GM23338 (cell line): ENCODE results near the gene ARHGEF28. TPM values are rescaled to one million over a fixed set of nuclear protein-coding genes. Genes with fewer than 3 reads are reported as not detected.

Experiments used
- ATAC-seq: fragments of 200-7000 bp; cut with Tn5 transposase; 3 replicates; pipeline ENCODE4 v1.9.1; 2020
- DNase-seq: peaks from one replicate; pipeline ENCODE4 v3.0.0-alpha.2; 2015; ENCODE audit warnings: low spot score
- H2AFZ ChIP-seq: fragments of 200-600 bp; sonication (generic); 2 replicates; pipeline ENCODE4 v1.8.0; 2016; ENCODE audit warnings: antibody characterized with exemption, mild to moderate bottlenecking, moderate library complexity
- H3F3A ChIP-seq: fragments of 200-600 bp; sonication (generic); replicated peaks from 2 replicates; pipeline ENCODE4 v1.8.0; 2017; ENCODE audit warnings: antibody characterized with exemption, mixed run types, low read depth
- H3K27ac ChIP-seq: fragments of 200-600 bp; sonication (generic); 2 replicates; pipeline ENCODE4 v1.6.1; 2016; ENCODE audit warnings: low read depth
- H3K27me3 ChIP-seq: fragments of 200-600 bp; sonication (generic); 2 replicates; pipeline ENCODE4 v1.8.0; 2016; ENCODE audit warnings: mild to moderate bottlenecking, mixed run types, moderate library complexity; ENCODE audit not compliant: insufficient read depth
- H3K36me3 ChIP-seq: fragments of 200-600 bp; sonication (generic); 2 replicates; pipeline ENCODE4 v1.8.0; 2016; ENCODE audit warnings: mild to moderate bottlenecking; ENCODE audit not compliant: insufficient read depth
- H3K4me1 ChIP-seq: fragments of 200-600 bp; sonication (generic); 2 replicates; pipeline ENCODE4 v1.8.0; 2016; ENCODE audit warnings: mild to moderate bottlenecking, moderate library complexity; ENCODE audit not compliant: insufficient read depth
- H3K4me2 ChIP-seq: fragments of 200-600 bp; sonication (generic); 2 replicates; pipeline ENCODE4 v1.7.1; 2017; ENCODE audit warnings: mixed run types
- H3K4me3 ChIP-seq: fragments of 200-600 bp; sonication (generic); 2 replicates; pipeline ENCODE4 v1.6.1; 2016; ENCODE audit warnings: mixed run types
- H3K79me2 ChIP-seq: fragments of 200-600 bp; sonication (generic); replicated peaks from 2 replicates; pipeline ENCODE4 v1.8.0; 2017; ENCODE audit warnings: mild to moderate bottlenecking; ENCODE audit not compliant: insufficient read depth
- H3K9me2 ChIP-seq: fragments of 200-600 bp; sonication (generic); 2 replicates; pipeline ENCODE4 v1.8.0; 2017; ENCODE audit not compliant: insufficient read depth
- H4K20me1 ChIP-seq: fragments of 200-600 bp; sonication (generic); replicated peaks from 2 replicates; pipeline ENCODE4 v1.8.0; 2017; ENCODE audit warnings: mild to moderate bottlenecking; ENCODE audit not compliant: insufficient read depth
- H3K27ac Mint-ChIP-seq: 2 replicates; pipeline ENCODE4 v1.8.0; 2020; ENCODE audit warnings: inconsistent platforms, mild to moderate bottlenecking, moderate library complexity, mixed read lengths
- H3K27me3 Mint-ChIP-seq: 3 replicates; pipeline ENCODE4 v1.8.0; 2022; ENCODE audit warnings: low read depth, mild to moderate bottlenecking, moderate library complexity, mixed read lengths, inconsistent platforms; ENCODE audit not compliant: insufficient read depth, poor library complexity
- H3K36me3 Mint-ChIP-seq: 3 replicates; pipeline ENCODE4 v1.8.0; 2021; ENCODE audit warnings: low read depth, mild to moderate bottlenecking, inconsistent platforms, moderate library complexity, mixed read lengths
- H3K4me1 Mint-ChIP-seq: 3 replicates; pipeline ENCODE4 v1.8.0; 2020; ENCODE audit warnings: mild to moderate bottlenecking, inconsistent platforms, mixed read lengths
- H3K4me3 Mint-ChIP-seq: 3 replicates; pipeline ENCODE4 v1.8.0; 2021; ENCODE audit warnings: moderate library complexity, mild to moderate bottlenecking, inconsistent platforms, mixed read lengths
- H3K9me3 Mint-ChIP-seq: 3 replicates; pipeline ENCODE4 v1.8.0; 2020; ENCODE audit warnings: moderate library complexity, mild to moderate bottlenecking, inconsistent platforms, mixed read lengths
- ETS1 ChIP-seq: IDR thresholded peaks from 2 replicates; pipeline ENCODE4 v1.6.1; 2016; ENCODE audit warnings: antibody characterized with exemption
- EZH2 ChIP-seq: fragments of 200-600 bp; sonication (generic); IDR thresholded peaks from one replicate; pipeline ENCODE4 v1.8.0; 2017; ENCODE audit warnings: antibody characterized with exemption, mild to moderate bottlenecking, low read depth; ENCODE audit not compliant: unreplicated experiment
- EZH2phosphoT487 ChIP-seq: fragments of 200-600 bp; sonication (generic); IDR thresholded peaks from one replicate; pipeline ENCODE4 v1.8.1; 2018; ENCODE audit warnings: antibody characterized with exemption; ENCODE audit not compliant: unreplicated experiment
- JUNB ChIP-seq: IDR thresholded peaks from one replicate; pipeline ENCODE4 v1.6.1; 2016; ENCODE audit warnings: antibody characterized with exemption; ENCODE audit not compliant: unreplicated experiment
- NANOG ChIP-seq: IDR thresholded peaks from 2 replicates; pipeline ENCODE4 v1.6.1; 2016; ENCODE audit warnings: antibody characterized with exemption, borderline replicate concordance
- REST ChIP-seq: IDR thresholded peaks from one replicate; pipeline ENCODE4 v1.6.1; 2018; ENCODE audit warnings: antibody characterized with exemption; ENCODE audit not compliant: unreplicated experiment
- STAT1 ChIP-seq: IDR thresholded peaks from one replicate; pipeline ENCODE4 v1.6.1; 2016; ENCODE audit warnings: antibody characterized with exemption; ENCODE audit not compliant: unreplicated experiment
- ZNF331 ChIP-seq: fragments of 250-450 bp; sonication (Bioruptor Pico); IDR thresholded peaks from 2 replicates; pipeline ENCODE4 v1.5.0; 2020; ENCODE audit warnings: low read depth, mild to moderate bottlenecking, moderate library complexity
- polyA plus RNA-seq: library from polyadenylated mRNA; unstranded; fragments of >200 nt; fragmentation: Nextera tagmentation; extraction: Ambion mirVana; gene quantifications from 2 replicates; pipeline ENCODE4 v1.2.1, GENCODE V29; 2016
- total RNA-seq: library from RNA; depleted of rRNA; stranded (reverse); fragments of >200 nt; shearing (Covaris generic); gene quantifications from 2 replicates; pipeline ENCODE4 v1.2.3, GENCODE V29; 2014
- TF ChIP-seq, protein P1 (sequence below): fragments of 250-450 bp; sonication (Bioruptor Pico); IDR thresholded peaks from 2 replicates; pipeline ENCODE4 v1.5.0; 2020; ENCODE audit warnings: mild to moderate bottlenecking, moderate library complexity

ARHGEF28 gene
- total and polyA plus RNA-seq, 2 experiments from 2014 or later: 0.39 to 1.0 TPM

- Histone ChIP-seq H3K27me3 (no peaks in the 10 kb centered on the region), H3K4me2 (no peak overlapping the region), H3K4me1 (no peaks in the 10 kb centered on the region), H3K9me2 (0 out of 2 replicates have a peak, but pooled peaks cover 2% of the 10 kb centered on the region), H2AFZ (no peak overlapping the region), H3K79me2 (no peaks in the 10 kb centered on the region), H3K4me3 (no peak overlapping the region), H3F3A (no peaks in the 10 kb centered on the region), H4K20me1 (no peaks in the 10 kb centered on the region), H3K36me3 (no peaks in the 10 kb centered on the region), H3K27ac (no peak overlapping the region)
- Mint-ChIP-seq H3K27ac (no peak overlapping the region), H3K9me3 (no peaks in the 10 kb centered on the region), H3K4me3 (no peak overlapping the region), H3K27me3 (no peaks in the 10 kb centered on the region), H3K36me3 (no peaks in the 10 kb centered on the region), H3K4me1 (no peaks in the 10 kb centered on the region)
- DNase-seq (no peak), ATAC-seq (no peak)
- TF ChIP-seq ZNF331 (CRISPR knock-in tag) (no peak), EZH2 (no peak), STAT1 (no peak), NANOG (no peak), ETS1 (no peak)
These were observed 302.6 kb downstream of the ARHGEF28 start for GRCh38 chr5:73928476-73929070.

GRCh38 chr5:73935719-73936118, 309.7 kb downstream of the ARHGEF28 start:
- no peak overlapping the region for H3K4me3 ChIP-seq
- H3K4me2 ChIP-seq: no peak overlapping the region
- Mint-ChIP-seq H3K9me3 (no peaks in the 10 kb centered on the region), H3K4me1 (no peaks in the 10 kb centered on the region), H3K27ac (no peak overlapping the region), H3K27me3 (no peaks in the 10 kb centered on the region), H3K36me3 (no peaks in the 10 kb centered on the region), H3K4me3 (no peak overlapping the region)
- ATAC-seq: no peak
- no peaks in the 10 kb centered on the region for H4K20me1 ChIP-seq
- H3K27ac ChIP-seq: no peak overlapping the region
- H3K79me2 ChIP-seq: no peaks in the 10 kb centered on the region
- no peaks in the 10 kb centered on the region for H3K27me3 ChIP-seq
- H2AFZ ChIP-seq: no peak overlapping the region
- DNase-seq: no peak
- no peaks in the 10 kb centered on the region for H3F3A ChIP-seq
- 0 out of 2 replicates have a peak, but pooled peaks cover 2% of the 10 kb centered on the region for H3K9me2 ChIP-seq
- H3K4me1 ChIP-seq: no peaks in the 10 kb centered on the region
- no peaks in the 10 kb centered on the region for H3K36me3 ChIP-seq
- TF ChIP-seq, protein P1, sequence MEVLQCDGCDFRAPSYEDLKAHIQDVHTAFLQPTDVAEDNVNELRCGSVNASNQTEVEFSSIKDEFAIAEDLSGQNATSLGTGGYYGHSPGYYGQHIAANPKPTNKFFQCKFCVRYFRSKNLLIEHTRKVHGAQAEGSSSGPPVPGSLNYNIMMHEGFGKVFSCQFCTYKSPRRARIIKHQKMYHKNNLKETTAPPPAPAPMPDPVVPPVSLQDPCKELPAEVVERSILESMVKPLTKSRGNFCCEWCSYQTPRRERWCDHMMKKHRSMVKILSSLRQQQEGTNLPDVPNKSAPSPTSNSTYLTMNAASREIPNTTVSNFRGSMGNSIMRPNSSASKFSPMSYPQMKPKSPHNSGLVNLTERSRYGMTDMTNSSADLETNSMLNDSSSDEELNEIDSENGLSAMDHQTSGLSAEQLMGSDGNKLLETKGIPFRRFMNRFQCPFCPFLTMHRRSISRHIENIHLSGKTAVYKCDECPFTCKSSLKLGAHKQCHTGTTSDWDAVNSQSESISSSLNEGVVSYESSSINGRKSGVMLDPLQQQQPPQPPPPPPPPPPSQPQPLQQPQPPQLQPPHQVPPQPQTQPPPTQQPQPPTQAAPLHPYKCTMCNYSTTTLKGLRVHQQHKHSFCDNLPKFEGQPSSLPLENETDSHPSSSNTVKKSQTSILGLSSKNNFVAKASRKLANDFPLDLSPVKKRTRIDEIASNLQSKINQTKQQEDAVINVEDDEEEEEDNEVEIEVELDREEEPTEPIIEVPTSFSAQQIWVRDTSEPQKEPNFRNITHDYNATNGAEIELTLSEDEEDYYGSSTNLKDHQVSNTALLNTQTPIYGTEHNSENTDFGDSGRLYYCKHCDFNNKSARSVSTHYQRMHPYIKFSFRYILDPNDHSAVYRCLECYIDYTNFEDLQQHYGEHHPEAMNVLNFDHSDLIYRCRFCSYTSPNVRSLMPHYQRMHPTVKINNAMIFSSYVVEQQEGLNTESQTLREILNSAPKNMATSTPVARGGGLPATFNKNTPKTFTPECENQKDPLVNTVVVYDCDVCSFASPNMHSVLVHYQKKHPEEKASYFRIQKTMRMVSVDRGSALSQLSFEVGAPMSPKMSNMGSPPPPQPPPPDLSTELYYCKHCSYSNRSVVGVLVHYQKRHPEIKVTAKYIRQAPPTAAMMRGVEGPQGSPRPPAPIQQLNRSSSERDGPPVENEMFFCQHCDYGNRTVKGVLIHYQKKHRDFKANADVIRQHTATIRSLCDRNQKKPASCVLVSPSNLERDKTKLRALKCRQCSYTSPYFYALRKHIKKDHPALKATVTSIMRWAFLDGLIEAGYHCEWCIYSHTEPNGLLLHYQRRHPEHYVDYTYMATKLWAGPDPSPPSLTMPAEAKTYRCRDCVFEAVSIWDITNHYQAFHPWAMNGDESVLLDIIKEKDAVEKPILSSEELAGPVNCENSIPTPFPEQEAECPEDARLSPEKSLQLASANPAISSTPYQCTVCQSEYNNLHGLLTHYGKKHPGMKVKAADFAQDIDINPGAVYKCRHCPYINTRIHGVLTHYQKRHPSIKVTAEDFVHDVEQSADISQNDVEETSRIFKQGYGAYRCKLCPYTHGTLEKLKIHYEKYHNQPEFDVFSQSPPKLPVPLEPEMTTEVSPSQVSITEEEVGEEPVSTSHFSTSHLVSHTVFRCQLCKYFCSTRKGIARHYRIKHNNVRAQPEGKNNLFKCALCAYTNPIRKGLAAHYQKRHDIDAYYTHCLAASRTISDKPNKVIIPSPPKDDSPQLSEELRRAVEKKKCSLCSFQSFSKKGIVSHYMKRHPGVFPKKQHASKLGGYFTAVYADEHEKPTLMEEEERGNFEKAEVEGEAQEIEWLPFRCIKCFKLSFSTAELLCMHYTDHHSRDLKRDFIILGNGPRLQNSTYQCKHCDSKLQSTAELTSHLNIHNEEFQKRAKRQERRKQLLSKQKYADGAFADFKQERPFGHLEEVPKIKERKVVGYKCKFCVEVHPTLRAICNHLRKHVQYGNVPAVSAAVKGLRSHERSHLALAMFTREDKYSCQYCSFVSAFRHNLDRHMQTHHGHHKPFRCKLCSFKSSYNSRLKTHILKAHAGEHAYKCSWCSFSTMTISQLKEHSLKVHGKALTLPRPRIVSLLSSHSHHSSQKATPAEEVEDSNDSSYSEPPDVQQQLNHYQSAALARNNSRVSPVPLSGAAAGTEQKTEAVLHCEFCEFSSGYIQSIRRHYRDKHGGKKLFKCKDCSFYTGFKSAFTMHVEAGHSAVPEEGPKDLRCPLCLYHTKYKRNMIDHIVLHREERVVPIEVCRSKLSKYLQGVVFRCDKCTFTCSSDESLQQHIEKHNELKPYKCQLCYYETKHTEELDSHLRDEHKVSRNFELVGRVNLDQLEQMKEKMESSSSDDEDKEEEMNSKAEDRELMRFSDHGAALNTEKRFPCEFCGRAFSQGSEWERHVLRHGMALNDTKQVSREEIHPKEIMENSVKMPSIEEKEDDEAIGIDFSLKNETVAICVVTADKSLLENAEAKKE (CRISPR knock-in tag): no peak
- TF ChIP-seq JUNB: no peak
- TF ChIP-seq EZH2phosphoT487: no peak
- TF ChIP-seq EZH2: no peak
- TF ChIP-seq STAT1: no peak
- TF ChIP-seq REST: no peak
